HG03108 (cell line): ENCODE measurements around the gene PEX5L.
A peak's percentile ranks its signal among the peaks of the same experiment; 100 is the strongest.
"Not testable (repeated sequence)": the region's sequence is repeated elsewhere in the genome, so short reads cannot be mapped to it uniquely, and the experiment has no call there.

Experiments
- ATAC-seq: cut with Tn5 transposase; IDR thresholded peaks from one replicate; pipeline ENCODE4 v1.9.1; 2021; ENCODE audit warnings: moderate library complexity; ENCODE audit not compliant: unreplicated experiment

Gene PEX5L

DNA sequence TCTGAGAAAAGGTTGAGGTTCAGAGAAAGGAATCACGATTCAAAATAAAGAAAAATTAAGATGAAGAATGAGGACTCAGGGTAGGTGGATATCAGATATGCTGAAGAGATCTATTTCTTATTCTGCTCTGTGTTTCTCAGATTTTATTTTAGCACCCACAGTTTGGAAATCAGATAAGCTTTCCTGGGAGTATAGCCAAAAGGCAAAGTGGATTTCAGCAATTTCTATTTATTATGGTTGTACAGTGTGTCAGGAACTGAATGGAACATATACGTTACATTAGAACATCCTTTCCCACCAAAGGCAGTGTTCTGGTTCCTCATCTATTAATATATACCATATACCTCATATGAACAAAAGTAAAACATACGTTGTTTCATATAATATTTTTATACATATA lies 18.9 kb downstream of the PEX5L start:
- ATAC-seq = no peak

GRCh38 chr3:180011927-180012326 lies 24.8 kb downstream of the PEX5L start:
- no peak for ATAC-seq

GRCh38 chr3:180008318-180008717 lies 28.4 kb downstream of the PEX5L start:
- ATAC-seq = not testable (repeated sequence)

GRCh38 chr3:180004542-180004941 lies 32.2 kb downstream of the PEX5L start:
- ATAC-seq = no peak

GRCh38 chr3:180002006-180002405 lies 34.7 kb downstream of the PEX5L start:
- ATAC-seq = no peak

DNA sequence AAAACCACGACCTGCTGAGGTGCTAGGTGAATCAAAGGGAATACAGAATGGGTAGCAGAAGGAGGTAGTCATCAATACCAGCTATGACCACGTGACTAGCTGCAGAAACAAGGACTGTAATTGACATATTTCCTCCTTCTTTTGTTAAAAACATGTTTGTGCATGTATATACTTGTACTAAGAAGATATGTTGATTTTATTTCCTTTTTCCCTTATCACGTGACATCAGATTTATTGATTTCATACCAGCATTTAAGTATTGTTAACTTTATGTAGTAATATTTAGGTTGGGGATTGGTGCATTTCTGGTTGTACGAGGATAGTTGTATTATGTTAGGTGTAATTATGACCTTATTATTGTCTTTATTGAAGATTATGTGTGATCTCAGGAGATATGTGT lies 36.2 kb downstream of the PEX5L start:
- ATAC-seq = no peak

DNA sequence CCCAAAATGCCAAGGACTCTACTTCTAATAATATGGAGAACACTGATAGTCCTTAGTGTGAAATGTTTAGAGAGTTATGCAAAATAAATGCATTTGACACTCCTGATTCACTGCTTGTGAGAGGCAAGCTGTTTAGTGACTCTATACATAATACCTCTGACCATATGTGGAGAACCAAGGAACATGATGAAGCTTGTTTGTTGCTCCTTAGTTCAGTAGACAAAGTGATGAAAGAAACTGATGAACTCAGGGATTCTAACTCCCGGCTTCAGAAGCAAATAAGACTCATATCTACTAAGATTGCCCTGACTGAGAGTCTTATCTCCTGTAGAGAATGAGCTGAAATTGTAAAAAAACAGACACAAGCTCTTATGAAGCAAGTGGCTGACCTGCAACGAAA lies 41.3 kb downstream of the PEX5L start:
- no peak for ATAC-seq

- ATAC-seq = no peak
Measured at GRCh38 chr3:179991883-179992282, 44.9 kb downstream of the PEX5L start.

DNA sequence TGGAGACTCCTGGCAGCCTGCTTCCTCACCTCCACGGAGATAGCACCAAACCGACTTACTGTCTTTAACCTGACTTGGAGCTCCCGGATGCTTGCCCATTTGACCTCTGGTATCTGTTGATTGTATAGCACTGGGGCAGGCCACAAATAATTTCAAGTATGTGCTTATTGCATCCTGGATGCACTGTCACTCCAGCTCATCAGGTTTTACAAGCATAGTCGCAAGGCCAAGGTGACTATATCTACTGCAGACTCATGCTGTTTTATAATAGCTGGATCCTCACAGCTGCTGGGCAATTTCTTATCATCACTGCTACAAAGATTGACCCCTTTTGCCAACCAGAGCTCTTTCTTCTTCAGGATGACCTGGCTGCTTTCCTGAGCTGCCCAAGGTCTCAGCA lies 45.6 kb downstream of the PEX5L start:
- no peak for ATAC-seq

DNA sequence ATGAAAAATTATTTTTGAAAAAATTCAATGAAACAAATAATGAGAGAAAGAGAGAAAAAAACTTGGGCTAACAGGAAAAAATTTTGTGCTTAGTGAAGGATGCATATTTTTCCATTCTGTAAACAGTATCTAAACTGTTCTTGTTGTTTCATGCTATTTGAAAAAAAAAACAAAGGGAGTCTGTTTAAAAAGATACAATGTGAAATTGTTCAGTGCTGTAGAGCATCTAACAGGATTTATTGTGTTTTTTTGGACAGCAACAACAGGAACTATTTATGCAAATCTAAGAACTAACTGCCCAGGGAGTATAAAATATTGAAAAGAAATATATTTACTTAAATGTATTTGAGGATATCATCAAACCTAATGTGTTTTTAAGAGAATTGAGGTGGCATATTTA lies 55.1 kb downstream of the PEX5L start:
- no peak for ATAC-seq

DNA sequence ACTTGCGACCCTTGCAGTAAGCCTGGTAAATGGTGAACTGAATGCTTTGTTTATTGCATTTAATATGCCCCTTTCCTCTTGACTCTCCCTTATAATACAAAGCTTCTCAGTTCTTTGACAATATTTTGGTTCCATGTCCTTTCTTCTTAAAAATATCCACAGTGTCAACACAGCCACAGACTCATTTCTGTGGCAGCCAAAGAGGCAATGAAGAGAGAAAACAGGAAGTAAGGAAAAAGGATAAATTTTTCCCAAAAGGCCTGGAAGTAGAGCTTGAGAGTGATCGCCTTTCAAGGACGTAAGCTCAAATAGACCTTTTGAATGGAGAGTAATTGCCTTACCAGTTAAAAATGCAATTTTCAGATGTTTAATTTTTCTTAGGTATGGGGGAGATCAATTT lies 59.4 kb downstream of the PEX5L start:
- ATAC-seq = no peak

DNA sequence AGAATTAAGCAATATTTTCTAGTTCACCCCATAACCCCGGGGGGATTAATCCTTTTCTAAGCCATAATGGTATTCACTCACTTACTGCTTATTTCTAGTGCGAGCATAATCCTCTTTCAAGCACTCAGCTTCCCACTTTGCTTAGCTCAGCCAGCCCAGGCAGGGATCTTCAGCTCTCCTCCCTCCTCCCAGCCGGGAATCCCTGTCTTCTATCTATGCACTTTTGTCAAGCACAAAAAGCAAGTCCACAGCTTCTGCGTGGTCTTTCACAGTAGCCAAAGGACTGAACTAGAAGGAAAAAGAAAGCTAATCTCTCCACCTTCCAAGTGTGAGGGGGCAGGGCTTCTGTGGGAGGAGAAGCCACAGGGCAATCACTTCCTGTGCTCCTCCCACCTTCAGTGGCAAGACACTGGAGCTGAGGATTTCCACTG lies 62.8 kb downstream of the PEX5L start:
- ATAC-seq = no peak

- ATAC-seq = no peak
Measured at GRCh38 chr3:179972881-179973423, 63.8 kb downstream of the PEX5L start.

- ATAC-seq = no peak
Measured at GRCh38 chr3:179971280-179971679, 65.5 kb downstream of the PEX5L start.

- no peak for ATAC-seq
Measured at GRCh38 chr3:179970746-179971145, 66.0 kb downstream of the PEX5L start.

DNA sequence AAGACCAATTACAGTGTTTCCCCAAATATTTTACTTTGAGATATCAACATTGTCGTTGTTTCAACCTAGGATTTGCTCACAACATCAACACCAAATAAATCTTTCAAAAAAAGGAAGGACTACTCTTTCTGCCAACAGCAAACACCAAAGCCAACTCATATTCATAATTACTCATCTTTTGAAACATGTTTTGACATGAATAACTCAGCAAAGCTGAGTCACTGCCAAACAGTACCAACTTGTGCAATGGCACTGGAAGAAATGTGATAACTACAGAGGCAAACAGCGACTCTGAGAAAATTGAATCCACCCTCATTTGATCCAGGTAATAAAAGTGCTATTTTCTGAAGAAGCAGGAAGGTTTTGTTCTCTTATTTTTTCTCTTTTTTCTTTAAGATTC lies 67.2 kb downstream of the PEX5L start:
- no peak for ATAC-seq

GRCh38 chr3:179967622-179968021 lies 69.1 kb downstream of the PEX5L start:
- peak; percentile 84 for ATAC-seq

DNA sequence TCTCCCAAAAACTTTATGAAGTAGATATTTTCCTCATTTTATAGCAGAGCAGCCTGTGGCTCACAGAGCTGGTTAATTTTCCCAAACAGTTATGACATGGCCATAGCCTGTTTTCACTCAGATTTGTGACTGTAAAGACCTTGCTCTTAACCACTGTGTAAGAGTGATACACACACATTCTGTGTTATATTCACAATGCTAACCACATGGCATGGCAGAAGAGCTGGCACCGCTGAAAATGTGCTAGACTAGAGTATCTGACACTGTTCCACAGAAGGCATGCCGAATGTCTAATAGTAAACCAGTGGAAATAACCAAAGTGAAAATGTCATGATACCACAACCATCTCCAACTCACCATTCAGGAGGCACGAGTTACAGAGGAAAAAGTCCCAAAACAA lies 71.8 kb downstream of the PEX5L start:
- no peak for ATAC-seq

GRCh38 chr3:179962629-179963387 lies 73.9 kb downstream of the PEX5L start:
- no peak for ATAC-seq

DNA sequence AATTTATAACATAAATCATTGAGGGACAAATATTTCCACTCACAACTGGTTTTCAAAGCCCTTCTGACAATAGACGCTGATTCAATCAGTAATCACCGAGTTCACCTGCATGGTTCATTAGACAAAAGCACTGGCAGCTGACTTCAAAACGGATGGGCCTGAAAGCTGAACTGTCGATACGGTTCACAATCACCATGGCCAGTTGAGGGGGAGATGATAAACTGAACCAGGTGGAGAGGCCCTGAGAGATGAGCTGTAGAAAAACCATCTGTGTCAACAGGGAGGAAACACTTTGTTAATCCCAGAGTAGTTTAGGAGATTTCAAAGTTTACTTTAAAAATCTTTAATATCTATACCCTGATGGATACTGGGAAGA lies 75.0 kb downstream of the PEX5L start:
- ATAC-seq = peak; percentile 80

- peak; percentile 12 for ATAC-seq
Measured at GRCh38 chr3:179961071-179961702, 75.5 kb downstream of the PEX5L start.

GRCh38 chr3:179958759-179959158 lies 78.0 kb downstream of the PEX5L start:
- ATAC-seq = no peak
